ENCODE data around the gene CLSTN2.

GRCh38 chr3:140375002-140375401 lies 440.0 kb downstream of the CLSTN2 start:
- TF ChIP-seq CTCF (conservative IDR thresholded peaks at IDR 0.05 in 1 of 2, IDR thresholded peaks at IDR 0.05 in 1 of 2; ENCODE audit: extremely low read depth in 1 of 2, insufficient read depth in 1 of 2, low read depth in 1 of 2, low read length in 2 of 2) (no peak), EZH2 (IDR thresholded peaks at IDR 0.05; ENCODE audit: borderline replicate concordance, low read length) (no peak)
